A673 (cell line): ENCODE data around the gene RIMKLB.
"Not testable (repeated sequence)": the region's sequence is repeated elsewhere in the genome, so short reads cannot be mapped to it uniquely, and the experiment has no call there.

Source experiments
- EZH2 ChIP-seq: fragments of 200-600 bp; sonication (generic); IDR thresholded peaks from 2 replicates; pipeline ENCODE4 v1.6.1; 2017; ENCODE audit warnings: borderline replicate concordance, low read depth, mild to moderate bottlenecking, mixed read lengths, antibody characterized with exemption, low read length; ENCODE audit not compliant: poor library complexity, severe bottlenecking
- TF ChIP-seq, protein P1 (sequence below): fragments of 300-800, 200-600 bp; sonication (generic); conservative IDR thresholded peaks from 2 replicates; pipeline ENCODE4 v1.5.1; 2017; ENCODE audit warnings: low read depth, mild to moderate bottlenecking, antibody characterized with exemption, low read length, moderate library complexity, mixed read lengths

DNA sequence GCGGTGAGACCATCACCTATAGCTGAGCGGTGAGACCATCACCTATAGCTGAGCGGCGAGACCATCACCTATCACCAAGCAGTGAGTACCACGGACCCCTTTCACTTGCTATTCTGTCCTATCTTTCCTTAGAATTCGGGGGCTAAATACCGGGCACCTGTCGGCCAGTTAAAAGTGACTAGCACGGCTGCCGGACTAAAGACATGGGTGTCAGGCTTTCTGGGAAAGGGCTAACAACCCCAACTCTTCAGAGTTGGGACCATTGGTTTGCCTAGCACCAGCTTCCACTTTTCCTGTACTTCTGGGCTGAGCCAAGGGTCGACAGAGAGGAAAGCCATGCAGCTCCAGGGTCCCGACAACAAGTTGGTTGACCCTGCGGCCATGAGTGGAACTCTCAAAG lies 90.9 kb downstream of the RIMKLB start:
- TF ChIP-seq, protein P1, sequence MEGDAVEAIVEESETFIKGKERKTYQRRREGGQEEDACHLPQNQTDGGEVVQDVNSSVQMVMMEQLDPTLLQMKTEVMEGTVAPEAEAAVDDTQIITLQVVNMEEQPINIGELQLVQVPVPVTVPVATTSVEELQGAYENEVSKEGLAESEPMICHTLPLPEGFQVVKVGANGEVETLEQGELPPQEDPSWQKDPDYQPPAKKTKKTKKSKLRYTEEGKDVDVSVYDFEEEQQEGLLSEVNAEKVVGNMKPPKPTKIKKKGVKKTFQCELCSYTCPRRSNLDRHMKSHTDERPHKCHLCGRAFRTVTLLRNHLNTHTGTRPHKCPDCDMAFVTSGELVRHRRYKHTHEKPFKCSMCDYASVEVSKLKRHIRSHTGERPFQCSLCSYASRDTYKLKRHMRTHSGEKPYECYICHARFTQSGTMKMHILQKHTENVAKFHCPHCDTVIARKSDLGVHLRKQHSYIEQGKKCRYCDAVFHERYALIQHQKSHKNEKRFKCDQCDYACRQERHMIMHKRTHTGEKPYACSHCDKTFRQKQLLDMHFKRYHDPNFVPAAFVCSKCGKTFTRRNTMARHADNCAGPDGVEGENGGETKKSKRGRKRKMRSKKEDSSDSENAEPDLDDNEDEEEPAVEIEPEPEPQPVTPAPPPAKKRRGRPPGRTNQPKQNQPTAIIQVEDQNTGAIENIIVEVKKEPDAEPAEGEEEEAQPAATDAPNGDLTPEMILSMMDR: not testable (repeated sequence)
- not testable (repeated sequence) for TF ChIP-seq EZH2
